Right kidney (tissue), 1 donor: ENCODE results near the gene PRR33.

Experiments
- DNase-seq: peaks from one replicate; pipeline ENCODE4 v3.0.0-alpha.2; 2016

The PRR33 gene

DNA sequence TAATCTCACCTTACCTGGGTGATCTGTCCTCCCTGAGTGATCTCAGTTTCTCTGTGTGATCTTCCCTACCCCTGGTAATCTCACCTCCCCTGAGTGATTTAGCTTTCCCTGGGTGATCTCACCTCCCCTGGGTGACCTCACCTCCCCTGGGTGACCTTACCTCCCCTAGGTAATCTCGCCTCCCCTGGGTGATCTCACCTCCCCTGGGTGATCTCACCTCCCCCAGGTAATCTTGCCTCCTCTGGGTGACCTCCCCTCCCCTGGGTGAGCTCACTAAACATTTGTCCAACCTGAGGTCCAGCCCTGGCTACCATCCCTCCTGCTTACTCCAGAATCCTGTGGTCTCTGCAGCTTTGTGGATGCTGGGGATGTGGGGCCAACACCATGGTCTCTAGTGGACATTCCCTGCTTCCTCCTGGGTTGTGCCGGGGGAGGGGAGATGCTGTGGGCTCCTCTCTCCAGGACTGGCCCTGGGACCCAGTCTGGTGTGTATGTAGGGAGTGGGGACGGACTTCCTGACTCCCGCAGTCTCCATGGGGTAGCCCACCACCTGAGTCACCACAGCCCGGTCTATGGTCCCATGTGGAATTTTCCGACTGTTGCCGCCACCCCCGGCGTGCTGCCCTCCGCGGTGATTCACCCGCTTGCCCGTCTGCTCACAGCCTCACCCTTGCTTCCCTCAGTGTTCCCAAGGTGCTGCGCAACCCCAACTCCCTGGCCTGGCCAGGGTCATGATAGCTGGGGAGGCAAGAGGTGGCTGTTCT, 28.9 kb downstream of the PRR33 start:
- no peak for DNase-seq

DNA sequence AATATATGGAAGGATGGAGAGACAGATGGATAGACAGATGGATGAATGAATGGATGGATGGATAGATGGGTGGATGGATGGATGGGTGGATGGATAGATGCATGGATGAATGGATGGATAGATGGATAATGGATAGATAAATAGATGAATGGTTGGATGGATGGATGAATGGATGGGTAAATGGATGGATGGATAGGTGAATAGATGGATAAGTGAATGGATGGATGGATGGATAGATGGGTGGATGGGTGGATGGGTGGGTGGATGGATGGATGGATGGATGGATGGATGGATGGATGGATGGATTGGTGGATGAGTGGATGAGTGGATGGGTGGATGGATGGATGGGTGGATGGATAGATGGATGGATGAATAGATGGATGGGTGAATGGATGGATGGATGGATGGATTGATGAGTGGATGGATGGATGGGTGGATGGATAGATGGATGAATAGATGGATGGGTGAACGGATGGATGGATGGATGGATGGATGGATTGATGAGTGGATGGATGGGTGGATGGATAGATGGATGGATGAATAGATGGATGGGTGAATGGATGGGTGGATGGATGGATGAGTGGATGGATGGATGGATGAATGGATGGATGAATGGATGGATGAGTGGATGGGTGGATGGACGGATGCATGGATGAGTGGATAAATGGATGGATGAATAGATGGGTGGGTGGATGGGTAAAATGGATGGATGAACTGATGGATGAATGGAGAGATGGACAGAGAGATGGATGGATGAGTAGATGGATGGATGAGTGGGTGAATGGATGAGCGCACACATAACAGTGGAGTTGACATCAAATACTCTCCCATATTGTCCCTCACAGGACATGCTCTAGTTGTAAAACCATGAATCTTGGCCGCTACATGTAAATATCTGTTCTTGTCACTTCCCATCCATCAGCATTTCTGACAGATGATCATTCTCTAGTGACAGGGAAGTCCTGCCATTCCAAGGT, 30.0 kb downstream of the PRR33 start:
- DNase-seq, result no peak

DNA sequence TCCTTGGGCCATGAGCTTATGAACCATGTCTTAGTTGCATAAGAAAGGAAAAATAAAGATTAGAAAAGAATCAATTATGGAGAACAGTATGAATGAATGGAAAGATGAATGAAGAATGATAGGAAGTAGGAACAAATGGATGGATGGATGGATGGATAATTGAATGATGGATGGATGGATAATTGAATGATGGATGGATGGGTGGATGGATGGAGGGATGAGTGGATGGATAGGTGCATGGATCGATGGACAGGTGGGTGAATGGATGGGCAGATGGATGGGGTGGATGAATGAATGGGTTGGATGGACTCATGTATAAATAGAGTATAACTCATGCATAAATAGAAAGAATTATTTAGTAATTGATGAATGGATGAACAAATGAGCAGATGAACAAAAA, 31.6 kb downstream of the PRR33 start:
- DNase-seq, result no peak

DNA sequence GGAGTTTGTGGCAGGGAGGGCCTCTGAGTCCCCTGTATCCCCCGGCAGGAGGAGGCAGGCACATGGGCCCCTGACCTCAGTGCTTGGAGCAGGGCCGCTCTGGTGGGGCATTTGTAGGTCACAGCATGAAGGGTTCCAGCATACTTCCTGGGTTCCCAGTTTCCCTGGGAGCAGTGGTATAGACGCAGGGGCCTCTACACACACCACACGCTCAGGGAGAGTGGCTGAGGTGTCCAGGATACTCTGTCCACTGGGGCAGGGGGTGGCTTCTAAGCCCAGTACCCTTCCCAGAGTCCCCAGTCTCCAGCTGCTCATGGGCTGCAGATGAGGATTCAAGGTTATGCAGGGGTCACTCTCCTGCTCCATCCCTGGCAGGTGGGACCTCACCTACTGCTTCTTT, 32.7 kb downstream of the PRR33 start:
- DNase-seq, result no peak

DNA sequence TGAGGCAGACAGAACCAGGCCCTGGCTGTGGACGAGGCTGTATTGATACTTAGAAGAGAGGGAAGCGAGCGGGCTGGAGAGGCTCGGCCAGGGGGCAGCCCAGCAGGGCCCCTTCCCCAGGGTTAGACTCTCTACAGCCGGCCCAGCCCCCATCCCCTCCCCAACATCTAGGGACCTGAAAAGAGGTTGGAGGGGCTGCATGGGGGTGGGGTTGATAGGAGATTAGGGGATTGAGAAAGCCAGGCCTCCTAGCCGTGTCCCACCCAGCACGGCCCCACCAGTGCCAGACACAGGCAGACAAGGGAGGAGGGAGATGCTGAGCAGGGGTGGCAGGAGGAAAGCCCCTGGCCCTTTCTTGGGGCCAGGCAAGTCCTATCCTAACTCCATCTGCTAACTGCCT, 33.1 kb downstream of the PRR33 start:
- no peak for DNase-seq

DNA sequence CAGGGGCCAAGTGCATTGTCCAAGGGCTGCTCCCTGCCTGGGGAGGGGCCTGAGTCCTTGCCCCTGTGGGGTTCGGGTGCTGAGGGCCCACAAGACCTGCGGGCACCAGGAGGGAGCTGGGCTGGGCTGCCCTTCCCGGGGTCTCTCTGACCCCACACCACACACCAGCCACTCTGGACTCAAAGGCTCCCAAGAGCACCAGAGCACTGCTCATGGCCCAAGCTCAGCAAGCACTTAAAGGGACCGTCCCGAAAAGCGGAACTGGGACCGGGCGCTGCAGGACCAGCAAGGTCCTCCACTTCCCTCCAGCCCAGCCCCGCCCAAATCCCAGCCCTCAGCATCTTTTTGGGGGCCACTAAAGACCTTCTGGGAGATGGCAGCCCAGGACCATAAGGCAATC, 33.5 kb downstream of the PRR33 start:
- DNase-seq, result no peak

DNA sequence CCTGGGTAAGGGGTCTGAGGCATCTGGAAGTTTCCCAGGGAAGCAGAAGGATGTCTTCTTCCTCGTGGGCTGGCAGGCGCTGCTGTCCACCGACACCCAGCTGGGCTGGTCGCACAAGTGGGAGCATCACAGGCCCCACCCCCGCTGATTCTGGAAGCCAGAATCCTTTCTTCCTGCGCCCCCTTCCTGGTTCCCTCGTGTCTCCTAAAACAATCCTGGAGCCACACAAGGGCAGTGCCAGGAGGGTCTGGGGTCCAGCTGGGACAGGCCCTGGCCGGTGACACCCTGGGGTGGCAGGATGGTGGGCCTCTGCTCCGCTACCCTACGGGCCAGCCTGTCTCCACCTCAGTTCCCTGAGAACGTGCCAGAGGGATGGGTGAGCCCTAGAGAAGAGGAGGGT, 34.6 kb downstream of the PRR33 start:
- DNase-seq, result no peak

DNA sequence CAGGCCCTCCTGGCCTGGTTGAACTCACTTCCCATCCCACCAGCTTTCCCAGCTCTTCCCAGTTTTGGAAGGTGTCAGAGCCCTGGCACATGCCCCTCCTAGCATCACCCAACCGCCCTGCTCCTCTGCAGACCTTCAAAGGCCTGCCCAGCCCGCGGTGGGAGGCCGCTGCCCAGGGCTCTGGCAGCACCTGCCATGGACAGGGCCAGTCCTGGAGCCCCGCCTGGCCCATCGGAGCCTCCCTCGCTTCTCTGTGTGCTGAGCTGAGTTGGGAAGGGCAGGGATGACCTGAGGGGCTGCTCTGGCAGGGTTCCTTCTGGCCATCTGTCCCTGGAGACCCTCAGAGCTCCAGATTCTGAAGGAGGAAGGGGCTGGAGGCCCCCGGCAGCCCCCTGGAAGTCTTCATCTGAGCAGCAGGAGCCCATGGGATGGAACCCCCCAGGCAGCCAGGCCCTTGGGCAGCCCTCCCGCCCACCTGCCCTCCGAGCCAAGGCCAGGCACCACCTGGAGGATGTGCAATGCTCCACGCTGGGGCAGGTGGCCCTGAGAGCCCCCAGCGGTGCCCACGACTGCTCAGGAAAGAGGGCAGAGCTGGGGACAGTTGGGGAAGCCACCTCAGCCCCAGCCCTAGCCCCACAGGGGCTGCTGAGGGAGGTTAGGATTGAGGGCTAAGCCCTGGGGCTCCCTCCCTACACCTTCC, 35.2 kb downstream of the PRR33 start:
- no peak for DNase-seq

DNA sequence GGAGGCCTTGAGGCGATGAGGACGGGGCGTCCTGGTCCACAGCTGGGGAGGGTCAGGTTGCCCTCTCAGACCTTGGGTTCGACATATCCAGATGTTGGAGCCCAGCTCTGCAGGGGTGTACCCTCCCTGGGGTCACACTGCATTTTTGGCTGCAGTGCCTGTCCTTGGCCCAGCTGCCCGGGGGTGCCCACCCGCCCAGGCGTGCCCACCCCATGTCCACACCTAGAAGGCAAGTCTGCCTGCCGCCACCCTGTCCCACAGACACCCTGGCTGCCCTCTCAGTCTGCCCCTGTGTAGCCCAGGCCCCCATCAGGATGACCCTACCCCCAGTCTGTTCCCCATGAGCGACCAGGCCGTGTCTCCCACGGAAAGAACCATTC, 35.8 kb downstream of the PRR33 start:
- no peak for DNase-seq

DNA sequence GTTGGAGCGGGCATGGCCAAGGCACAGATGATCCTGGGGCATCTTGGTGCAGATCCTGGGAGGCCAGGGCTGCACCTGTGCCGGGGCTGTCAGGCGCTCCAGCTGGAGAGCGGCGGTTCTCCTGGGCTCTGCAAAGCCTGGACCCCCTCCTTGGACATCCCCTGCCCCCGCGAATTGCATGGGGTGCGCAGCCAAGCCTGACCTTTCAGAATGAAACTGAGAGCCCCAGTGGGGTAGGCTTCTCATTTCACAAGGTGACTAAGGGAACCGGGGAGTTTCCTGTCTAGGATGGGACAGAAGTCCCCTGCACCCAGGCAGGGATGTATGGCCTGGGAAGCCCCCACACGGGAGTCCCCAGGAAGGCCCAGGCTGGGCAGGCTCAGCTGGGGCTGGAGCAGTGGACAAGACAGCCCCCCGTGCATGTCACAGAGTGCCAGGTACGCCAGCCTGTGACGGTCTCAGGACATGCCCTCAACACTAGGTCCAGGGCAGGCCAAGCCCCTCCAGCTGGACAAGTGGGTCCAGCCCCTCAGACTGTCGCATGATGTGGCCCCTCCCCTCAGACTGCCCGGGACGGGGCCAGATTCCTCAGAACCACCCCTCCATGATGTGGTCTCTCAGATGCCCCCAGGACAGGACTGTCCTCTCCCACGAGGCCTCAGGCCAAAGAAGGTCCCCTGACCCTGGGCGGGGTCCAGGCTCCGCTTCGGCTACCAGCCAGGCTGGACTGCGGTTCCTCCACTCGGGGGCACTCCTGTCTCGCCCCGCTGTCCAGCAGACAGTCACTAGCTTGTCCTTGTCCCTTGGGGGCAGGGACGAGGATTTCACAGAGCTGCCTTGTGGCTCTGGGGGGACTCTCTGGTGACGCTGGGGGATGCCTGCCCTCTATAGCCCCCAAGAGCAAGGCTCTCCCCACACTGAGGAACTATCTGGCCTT, 36.5 kb downstream of the PRR33 start:
- DNase-seq, result no peak

DNA sequence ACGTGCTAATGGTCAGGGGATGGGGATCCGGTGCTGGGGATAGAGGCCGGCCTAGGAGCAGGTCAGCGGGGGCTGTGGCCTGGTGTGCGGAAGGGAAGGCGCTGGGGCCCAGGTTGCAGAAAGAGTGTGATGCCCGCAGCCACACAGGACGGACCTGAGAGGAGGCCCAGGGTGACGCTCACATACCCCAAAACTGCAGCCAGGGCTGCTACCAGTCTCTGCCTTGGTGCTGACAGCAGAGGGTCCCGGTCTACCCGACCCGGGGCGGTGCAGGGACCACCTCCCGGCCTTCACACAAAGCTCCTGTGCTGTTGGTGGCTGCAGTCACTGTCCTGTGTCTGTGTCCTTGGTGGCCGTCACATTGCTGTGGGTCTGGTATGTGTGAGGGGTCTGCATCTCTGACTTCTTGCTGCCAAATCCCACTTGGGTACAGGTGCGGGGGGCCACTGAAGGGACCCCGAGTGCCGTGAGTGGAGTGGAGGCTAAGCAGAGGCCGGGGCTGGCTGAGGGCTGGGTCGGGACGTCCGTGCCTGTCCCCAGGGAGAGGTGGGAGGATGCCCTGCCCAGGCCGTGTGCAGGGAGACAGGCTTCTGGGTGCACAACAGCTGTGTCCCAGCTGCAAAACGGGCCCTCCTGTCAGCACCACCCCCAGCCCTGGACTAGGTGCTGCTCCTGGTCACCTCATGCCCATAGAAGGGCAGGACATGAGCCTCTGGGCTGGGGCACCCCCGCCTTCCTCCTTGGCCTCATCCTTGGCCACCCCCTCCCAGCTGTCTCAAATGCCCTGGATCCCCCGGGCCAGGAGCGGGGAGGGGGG, 37.4 kb downstream of the PRR33 start:
- no peak for DNase-seq

DNA sequence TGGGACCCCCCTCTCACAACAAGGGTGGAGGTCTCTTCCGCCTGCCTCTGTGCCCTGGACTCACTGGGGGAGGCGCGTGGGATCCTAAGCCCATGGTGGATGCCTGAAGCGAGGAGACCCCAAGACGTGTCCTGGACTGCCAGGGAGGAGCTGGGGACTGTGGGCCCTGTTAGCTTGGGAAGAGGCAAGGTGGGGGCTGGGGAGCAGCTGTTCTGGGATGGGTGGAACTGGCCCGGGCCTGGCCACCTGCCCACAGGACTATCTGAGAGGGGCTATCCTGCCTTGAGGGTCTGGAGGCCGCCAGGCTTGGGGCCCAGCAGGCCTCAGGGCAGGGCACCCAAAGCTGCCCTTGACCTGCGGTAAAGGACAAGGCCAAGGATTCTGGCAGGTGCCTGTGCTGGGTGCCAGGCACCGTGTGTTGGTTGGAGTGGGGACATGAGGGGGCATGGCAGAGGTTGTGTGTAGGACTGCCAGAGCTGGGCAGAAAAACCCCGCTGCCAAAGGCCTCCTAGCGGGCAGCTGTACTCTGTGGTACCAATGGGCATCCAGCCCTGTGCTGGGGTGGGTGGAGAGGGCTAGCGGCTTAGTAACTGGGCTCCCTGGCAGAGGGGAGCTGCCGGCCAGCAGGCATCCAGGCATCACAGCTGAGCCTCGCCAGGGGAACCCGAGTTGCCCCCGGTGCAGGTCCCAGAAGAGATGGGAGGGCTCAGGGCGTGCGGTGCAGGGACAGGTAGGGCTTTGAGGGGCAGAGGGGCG, 38.1 kb downstream of the PRR33 start:
- DNase-seq, result no peak

DNA sequence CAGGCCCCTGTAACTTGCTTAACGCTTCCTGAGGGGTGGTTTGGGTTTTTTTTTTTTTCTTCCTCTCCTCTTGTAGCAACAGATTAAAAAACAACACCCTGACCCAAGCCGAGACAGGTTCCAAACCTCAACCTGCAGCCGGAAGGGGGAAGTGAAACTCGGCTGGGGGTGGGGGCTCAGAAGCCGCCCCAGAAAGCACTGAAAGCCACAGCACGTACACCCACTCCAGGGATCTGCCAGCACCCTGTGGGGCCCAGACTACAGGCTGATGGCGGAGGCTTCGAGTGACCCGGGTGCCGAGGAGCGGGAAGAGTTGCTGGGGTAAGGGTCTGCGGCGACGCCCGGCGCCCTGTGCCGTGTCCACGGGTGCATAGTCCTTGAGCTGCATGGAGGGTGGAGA, 38.8 kb downstream of the PRR33 start, which contains the start of gene LSP1:
TSS of gene LSP1 (plus strand) at position 208 of the 400 bp plus-strand sequence. CDS start at position 269, 61 bp downstream.
- DNase-seq, result no peak

DNA sequence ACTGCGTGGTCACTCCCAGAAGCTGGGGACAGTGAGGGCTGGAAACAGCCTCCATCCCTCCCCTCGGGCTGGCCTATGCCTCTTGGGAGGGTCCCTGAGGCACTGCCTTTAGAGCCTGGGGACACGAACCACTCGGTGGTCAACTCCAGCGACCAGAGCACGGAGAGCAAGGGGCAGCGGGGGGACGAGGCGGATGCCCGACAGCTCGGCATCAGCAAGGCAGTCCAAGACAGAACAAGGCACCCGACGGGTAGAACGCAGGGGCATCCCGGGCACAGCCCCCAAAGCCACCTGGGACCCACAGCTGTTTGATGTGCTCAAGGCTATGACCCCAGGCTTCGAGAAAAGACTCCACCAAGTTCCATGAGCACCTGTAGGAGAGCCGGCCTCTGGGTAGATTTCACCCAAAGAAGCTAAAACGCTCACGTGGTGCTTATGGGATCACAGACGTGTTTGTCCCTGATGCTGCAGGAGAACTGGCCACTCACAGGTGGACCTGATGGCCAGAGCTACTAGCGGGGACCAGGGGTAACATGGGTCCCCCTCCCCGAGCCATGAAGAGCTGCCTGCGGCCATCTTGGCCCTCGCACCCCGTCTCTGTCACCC, 39.3 kb downstream of the PRR33 start:
- no peak for DNase-seq

DNA sequence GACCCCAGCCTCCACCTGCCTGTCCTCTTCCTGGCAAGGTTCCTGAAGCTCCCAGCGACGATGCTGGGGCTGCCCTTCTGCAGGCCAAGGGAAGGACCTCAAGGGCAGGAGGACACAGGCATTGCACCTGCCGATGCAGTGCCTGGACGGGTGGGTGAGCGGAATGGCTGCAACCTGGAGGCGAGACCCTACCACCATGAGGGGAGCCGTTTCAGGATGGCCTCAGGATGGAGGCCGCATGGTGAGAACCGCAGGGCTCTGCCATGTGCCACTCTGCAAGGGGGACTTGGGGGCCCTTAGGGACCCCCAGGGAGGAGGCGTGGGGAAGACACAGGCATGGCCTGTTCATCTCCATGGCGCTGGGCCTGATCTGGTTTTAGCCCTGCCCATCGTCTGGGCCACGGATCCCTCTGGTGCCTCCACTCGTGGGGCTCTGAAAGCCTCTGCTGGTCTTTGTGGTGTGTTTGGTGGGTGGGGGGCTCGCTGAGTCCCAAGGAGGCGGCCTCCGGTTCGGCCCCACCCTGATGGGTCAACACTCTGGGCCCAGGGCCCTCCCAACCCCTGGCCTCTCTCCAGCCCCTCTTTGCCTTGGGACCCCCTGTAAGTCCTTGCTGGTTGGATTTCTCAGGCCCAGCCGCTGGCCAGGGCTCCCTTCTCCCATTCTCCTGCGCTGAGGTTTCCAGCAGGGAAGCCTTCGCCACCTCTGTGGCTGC, 40.1 kb downstream of the PRR33 start:
- DNase-seq, result no peak

DNA sequence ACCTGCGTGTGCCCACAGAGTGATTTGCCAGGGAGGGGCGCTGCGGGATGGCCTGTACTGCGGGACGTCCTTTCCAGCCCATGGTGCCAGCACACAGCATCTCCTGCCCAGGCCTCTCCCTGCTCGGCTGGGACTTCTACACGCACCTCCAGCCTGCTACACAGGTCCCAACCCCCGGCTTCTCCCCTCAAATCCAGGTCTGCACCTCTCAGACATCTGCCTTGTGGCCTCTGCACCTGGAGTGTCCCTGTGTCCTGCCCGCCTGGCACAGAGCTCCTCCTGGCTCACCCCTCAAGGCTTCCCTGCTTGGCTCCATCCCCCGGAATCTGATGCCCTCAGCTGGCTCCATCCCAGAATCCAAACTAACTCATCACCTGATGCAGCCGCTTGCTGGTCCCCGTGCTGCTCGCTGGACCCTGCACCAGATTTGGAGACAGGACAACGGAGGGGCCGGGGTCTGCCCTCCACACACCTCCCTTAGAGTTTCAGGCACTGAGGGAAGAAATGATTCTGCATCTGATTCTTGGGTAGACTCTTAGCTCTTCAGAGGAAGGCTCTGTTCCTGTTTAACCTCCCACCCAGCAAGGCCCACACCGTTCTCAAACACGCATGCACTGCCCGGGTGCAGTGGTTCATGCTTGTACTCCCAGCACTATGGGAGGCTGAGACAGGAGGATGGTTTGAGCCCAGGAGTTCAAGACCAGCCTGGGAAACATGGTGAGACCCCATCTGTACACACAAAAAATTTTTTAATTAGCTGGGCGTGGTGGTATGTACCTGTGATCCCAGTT, 42.9 kb downstream of the PRR33 start:
- DNase-seq, result no peak

DNA sequence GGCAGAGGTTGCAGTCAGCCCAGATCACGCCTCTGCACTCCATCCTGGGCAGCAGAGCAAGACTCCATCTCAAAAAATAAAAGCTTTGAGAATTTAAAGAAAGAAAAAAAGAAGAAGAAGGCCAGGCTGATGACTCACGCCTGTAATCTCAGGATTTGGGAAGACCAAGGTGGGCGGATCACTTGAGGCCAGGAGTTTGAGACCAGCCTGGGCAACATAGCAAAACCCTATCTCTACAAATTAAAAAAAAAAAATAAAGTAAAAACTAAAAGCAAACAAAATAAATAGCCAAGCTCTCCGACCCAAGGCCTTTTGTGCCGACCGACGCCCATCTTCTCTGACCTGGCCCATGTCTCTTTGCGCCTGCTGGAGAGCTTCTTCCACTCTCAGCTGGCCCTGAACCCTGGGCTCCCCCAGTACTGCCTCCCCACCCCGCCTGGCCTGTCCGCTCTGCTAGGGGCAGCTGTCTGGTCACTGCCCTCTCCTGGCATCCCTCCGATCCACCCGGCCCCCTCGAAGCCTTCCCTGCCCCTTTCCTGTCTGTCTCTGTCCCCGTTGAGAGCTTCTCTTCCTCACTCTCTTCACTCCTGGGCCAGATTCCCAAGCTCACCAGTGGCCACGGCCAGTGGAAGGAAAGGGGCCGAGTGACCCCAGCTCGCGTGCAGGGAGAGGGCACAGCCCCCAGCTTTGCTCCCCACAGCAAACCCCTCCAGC, 43.6 kb downstream of the PRR33 start:
- DNase-seq, result no peak
